ENCODE results near the gene KRT33B.

DNA sequence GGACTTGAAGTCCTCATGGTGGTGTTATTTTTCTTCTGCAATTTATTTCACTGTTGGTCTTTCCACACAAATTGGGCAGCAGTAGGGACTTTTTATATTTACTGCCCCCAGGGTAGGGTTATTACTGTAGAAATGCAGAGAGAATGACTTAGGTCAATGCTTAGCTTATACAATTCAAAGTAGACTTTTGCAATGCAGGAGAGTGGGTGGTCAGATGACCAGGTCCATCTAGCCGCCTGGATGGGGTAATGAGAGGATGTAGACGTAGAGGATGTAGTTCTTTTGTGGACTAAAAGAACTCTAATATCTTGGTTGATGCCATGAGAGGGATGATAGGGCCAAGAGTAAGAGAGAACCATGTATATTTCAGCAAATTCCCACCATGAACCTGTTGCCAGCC, 51.4 kb downstream of the KRT33B start:
- TF ChIP-seq, protein P1, sequence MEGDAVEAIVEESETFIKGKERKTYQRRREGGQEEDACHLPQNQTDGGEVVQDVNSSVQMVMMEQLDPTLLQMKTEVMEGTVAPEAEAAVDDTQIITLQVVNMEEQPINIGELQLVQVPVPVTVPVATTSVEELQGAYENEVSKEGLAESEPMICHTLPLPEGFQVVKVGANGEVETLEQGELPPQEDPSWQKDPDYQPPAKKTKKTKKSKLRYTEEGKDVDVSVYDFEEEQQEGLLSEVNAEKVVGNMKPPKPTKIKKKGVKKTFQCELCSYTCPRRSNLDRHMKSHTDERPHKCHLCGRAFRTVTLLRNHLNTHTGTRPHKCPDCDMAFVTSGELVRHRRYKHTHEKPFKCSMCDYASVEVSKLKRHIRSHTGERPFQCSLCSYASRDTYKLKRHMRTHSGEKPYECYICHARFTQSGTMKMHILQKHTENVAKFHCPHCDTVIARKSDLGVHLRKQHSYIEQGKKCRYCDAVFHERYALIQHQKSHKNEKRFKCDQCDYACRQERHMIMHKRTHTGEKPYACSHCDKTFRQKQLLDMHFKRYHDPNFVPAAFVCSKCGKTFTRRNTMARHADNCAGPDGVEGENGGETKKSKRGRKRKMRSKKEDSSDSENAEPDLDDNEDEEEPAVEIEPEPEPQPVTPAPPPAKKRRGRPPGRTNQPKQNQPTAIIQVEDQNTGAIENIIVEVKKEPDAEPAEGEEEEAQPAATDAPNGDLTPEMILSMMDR (IDR thresholded peaks at IDR 0.05) = no peak
- TF ChIP-seq POLR2A (IDR thresholded peaks at IDR 0.05) = no peak
- no peak for TF ChIP-seq EP300 (IDR thresholded peaks at IDR 0.05)
- TF ChIP-seq POLR2AphosphoS5 (IDR thresholded peaks at IDR 0.05) = no peak

Measured in sigmoid colon (tissue), 4 donors.